ENCODE measurements around the gene AKAP13.
"Not testable (repeated sequence)": the region's sequence is repeated elsewhere in the genome, so short reads cannot be mapped to it uniquely, and the experiment has no call there.

The AKAP13 gene

DNA sequence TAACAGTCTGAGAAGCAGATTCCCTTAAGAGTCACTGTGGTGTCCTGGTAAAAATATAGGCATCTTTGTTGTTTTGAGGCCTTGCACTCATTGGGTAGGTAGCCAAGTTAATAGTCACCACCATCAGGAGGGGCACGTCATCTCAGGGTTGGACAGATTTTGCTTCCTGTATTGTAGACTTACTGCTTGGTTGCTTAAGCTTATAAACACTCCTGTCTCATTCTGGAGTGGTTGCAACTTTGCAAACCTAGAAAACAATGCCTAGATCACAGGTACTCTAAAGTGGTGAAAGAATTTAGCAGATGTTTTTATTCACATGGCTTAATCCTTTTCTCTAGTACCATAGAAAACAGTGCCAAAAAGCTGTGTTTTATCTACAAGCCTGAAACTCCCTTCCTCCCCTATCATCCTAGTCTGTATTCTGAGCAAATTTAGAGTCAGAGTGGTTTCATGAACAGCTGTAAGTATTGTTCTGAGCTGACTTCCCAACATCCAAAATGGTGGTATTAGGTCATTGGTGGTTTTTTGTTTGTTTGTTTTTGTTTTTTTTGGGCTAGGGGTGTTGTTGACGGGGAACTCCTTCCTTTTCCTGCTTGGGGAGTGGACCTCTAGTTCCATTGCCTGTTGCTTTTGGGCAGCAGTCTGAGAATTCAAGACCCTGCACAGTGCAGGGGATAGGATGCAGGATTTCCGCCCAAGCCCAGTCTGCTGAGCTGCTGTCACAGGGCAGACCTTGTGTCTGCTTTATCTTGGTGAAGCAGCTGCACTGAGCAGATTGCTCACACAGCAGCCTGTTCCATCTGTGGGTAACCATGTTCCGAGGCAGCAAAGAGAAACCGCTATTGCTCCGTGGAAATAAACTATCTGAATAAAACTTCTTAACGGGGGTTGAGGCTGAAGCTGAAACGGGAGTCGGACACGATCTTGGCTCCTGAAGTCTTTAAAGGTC, 202.0 kb downstream of the AKAP13 start:
- DNase-seq = peak; percentile 39

DNA sequence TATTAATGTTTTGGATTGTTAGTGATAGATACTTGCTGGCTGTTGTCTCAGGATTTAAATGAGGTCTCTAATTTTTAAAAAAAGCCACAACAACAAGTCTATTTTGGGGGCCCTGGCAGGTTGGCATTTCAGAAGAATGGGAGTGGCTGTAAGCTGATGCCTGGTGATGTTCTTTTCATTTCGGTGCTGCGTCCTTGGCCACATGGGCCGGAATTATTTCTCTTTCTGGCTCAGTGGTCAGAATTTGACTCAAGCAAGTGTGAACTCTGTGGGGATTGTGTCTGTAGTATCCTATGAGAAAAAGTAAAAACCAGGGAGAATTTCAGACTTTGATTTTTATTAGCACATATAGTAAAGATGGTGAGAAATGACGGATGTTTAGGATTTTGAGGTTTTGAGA, 203.0 kb downstream of the AKAP13 start:
- no peak for DNase-seq

DNA sequence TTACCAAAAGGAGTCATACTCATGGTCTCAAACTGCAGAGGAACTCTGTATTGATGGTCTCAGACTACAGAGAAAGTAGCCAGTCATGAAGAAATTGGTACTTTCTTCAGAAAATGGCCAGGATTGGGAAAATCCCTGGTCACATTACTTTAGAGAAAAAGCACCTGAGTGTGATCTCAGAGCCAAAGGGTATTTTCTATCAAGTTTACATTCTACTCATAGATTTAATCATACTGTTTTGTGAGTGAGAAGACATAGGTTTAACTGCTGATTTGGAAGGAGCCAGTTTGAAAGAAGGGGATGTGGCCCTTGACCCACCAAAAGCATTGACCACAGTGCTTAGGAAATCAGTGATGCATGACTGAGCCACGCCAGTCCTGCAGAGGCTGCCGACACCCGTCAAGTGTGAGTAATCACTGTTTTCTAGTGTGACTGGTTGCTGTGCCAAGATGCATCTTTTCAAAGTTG, 203.6 kb downstream of the AKAP13 start:
- no peak for DNase-seq

DNA sequence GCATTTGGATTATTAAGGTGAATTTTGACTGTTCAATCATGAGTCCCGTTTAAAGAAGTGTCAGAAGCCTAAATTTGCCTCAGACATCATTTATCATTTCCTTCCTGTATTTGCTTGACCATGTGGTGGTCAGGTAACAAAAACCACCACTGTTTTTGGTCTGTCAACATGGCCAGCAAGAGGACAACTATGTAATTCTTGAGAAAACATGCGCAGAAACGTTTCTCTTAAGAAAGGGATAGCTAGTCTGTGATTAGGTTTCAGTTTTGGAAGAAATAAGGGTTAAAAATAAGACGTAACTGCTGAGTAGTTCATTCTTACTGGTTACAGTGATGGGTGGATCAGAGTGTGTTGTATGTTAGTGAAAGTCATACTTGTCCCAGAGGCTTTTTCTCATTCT, 204.5 kb downstream of the AKAP13 start:
- DNase-seq = no peak

DNA sequence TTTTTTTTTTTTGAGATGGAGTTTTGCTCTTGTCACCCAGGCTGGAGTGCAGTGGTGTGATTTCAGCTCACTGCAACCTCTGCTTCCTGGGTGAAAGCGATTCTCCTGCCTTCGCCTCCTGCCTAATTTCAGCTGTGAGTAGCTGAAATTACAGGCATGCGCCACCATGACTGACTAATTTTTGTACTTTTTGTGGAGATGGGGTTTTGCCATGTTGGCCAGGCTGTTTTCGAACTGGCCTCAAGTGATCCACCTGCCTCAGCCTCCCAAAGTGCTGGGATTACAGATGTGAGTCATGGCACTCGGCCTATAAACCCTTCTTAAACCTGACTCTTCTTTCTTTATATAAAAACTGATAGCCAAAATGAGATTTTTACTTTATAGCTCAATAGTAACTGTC, 205.8 kb downstream of the AKAP13 start:
- DNase-seq = not testable (repeated sequence)

DNA sequence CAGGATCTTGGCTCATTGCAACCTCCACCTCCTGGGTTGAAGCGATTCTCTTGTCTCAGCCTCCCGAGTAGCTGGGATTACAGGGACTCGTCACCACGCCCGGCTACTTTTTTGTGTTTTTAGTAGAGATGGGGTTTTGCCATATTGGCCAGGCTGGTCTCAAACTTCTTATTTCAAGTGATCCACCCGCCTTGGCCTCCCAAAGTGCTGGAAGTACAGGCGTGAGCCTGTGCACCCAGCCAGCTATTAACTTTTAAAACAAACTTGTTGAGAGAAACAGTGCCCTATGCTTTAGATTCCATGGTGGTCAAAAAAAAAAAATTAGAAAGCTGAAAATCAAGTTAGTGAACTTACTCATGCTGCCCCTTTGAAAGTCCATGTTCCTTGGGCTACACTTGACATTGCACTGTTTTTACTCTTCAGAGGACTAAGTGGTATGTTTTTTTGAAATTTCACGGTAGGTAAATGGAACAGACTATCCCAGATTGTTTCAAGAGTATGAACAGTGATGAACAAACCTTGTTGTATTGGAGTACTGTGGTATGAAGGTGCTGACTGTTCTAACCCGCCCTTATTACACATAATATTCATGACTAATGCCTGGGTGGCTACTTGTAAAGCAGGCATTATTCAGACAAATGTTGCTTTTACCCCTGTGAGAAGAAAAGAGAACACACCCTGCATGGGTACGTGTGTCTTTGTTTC, 207.5 kb downstream of the AKAP13 start:
- DNase-seq = no peak

DNA sequence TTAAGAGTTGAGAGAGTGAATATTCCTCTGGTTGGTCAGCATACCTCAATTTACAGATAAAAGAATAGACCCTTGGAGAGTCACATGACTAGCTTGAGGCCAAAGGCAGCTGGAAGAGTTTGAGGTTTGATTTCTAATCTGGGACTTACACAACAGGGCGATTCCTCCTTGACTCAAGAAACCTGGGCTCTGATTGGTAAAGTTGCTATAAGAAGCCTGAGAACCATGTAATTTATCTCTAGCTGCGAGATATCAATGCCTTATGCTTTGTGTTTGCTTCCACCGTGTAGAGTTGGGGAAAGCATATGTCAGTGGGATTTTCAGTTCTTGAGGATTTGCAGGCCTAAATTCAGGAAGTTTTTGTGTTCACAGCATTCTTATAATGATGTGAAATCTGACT, 208.3 kb downstream of the AKAP13 start:
- no peak for DNase-seq

DNA sequence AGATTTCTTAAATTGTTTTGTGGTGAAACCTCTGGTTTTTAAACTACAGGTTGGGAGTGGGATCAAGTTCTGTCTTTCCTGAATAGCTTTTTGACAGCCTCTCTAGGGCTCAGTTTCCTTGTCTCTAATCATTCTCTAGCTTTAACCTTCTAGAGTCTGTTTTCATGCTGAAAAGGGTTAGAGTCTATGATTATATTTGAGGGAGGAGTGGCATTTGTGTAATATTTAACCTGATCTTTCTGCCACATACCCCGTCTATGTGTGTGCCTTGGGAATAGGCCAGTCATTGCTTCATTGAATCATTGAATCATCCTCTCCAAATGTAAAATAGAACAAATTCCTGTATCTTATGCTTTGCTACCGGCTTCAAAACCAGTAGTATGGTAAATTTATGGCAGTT, 209.4 kb downstream of the AKAP13 start:
- no peak for DNase-seq

DNA sequence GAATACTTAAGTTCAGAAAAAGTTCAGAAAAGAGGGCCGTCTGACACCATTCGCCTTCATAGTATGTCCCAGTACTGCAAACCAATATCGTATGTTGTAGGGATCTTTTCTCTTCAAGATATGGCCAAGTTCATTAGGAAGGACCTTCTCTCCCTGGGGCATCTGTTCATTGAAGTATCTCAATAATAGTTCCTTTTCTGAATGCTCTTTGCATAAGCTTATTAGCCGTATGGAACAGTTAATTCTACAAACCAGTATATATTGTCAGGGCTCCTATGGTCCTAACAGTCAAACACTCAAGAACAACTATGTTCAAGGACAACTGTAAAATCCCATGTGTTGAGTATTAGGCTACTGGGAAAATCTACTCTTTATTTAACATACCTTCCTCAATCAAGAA, 211.2 kb downstream of the AKAP13 start:
- DNase-seq = no peak

DNA sequence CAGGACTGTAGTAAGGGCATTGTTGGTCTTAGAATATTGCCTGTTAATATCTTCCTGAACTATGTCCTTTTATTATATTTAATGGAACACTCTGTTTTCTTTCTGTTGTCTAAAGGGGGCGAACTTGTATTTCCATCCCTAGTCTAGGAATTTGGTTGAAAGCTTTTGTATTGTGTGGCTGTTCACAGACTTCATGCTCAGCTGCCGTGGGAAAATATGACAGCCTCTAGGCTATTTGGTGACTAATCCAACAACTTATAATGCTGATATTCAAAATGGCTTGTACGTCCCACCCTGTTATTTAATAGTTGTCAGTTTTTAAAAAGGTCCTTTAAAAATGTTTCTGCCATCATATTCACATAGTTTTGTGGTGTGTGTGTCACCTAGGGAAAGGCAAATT, 211.7 kb downstream of the AKAP13 start:
- no peak for DNase-seq

DNA sequence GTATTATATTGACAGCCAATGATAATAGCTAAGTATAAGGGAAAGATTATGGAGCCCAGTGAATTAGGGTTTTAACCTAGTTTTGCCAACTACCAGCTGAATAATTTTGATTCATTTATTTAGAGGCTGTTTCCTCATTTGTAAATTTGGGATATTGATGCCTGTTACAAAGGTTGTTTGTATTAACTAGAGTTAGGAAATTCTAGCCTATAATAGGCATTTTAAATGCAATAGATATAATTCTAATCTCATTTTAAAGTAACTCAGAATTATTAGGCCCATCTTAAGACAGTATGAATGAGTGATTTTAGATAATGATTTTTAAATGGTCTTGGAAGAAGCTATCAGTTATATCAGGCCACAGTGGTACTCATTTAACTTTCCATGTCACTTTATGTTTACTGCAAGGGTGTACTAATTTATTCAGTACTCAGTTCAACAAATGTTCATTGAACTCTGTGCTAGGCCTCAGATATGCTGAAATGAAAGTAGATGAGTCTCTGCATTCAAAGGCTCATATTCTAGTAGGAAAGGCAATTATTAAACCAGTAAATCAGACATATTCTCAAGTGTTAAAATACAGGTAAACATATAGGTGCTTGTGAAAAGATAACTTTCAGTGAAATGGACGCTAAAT, 213.5 kb downstream of the AKAP13 start:
- no peak for DNase-seq

DNA sequence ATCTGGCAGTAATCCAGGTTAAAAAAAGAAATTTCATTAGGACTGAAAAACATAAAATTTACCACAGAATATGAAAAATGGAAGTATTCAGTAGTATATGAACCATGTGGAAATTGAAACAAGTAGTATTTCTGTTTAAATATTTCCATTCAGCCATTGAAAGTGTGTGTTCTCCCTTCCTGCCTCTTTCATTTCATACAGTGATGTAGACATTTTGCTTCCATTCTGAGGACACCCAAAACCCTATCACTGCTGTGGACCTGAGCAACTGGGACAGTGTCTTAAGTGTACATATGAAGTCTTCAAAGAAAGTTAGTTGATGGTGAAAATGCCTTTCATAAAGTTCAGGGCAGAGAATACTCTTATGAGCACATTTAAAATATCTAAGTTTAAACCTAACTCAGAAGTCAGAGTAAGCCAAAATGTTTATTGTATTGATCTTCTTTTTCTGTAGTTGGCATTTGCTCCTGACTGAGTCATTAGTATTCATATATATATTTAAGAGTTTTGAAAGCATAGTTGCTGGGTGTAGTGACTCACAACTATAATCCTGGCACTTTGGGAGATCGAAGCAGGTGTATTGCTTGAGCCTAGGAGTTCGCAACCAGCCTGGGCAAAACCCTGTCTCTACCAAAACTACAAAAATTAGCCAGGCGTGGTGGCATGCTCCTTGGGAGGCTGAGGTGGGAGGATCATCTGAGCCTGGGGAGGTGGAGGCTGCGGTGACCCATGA, 215.6 kb downstream of the AKAP13 start:
- no peak for DNase-seq

DNA sequence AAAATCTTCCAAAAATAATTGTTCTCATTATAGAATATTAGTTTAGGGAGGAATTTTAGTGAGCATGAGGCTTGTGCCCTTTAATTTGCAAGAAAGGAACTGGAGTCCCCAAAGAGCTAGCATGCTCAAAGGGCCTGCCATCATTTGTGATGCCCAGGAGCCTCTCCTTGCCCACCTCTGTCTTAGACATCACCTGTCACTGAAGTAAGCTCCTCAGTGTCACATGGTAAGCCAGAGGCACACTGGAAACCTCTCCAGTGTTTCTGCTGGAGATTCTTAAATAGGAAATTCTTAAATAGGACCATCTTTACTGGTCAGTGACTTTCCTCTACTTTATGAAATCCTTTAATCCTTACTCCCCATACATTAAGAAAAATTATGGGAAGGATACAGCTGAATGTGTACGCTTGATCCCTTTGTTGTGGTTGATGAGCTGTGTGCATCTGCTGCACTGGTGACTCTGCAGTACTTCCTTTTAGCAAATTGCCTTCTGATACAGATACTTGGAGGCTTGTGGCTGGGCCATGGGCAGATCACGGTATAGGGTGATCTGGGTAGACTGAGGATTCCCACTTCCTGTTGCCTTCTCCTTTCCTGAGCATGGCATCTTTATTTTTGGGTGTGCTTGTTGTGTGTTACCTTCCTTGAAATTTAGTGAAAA, 216.9 kb downstream of the AKAP13 start:
- DNase-seq = no peak

DNA sequence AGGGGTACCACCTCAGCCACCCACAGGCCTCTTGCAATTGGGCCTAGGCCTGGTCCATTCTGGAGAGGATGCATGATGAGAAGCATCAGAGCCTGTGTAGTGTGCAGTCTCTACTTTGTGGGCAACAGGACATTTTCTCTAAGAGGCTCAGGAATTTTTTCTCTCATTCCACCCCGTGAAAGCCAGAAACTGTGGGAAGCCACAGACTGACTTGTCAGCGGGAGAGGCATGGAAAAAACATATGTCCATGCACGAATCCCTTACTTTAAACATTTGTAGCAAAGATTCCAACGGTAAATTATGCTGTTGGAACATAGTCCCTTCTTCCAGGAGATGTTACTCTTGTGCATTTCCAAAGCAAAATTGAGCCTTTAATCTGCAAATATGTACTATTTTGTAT, 217.8 kb downstream of the AKAP13 start:
- no peak for DNase-seq

DNA sequence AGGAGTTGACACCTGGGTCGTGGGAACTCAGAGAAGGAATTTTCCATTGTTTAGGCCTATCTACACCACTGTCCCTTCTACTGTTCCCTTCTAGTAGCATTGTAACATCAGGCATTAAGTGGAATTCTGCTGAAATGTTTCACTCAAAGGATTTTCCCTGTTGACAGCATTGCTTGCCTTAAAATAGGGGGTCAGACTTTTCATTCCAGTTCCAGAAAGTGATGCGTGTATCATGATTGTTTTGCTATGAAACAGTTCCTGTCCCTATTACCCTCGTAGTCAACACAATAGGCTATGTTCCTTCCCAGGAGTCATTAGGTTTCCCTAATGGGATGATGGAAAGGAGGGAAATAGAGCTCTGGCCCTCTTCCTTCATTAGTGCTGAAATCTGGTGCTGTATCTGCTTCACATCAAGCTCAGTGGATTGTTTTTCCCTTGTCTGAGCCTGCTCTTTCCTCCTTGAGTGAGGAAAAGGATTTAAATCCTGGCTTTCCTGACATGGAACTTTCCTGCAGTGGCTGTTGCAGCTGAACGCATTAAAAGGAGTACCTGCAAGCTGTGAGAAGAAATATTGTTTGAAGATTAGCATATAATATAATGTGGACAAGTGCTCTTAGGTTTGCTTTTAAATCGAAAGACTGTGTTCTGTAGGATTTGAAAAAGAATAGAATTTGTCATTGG, 218.5 kb downstream of the AKAP13 start:
- no peak for DNase-seq

DNA sequence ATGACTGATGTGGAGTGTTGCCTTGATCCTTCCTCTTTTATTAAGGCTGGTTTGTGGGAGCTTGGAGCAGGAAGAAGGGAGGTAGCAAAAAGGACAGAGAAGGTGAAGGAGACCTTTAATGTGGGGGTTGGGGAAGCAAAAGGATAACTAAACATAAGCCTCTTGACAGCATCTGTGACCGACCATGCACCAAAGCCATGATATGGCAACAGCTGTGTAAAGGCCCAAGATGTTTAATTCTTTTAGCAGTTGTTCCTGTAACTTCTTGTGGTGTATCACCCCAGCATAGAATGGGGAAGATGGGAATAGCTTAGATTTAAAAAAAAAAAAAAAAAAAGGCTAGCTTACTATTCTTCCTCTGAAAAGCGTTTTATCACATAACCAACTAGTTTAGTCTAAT, 219.6 kb downstream of the AKAP13 start:
- no peak for DNase-seq

DNA sequence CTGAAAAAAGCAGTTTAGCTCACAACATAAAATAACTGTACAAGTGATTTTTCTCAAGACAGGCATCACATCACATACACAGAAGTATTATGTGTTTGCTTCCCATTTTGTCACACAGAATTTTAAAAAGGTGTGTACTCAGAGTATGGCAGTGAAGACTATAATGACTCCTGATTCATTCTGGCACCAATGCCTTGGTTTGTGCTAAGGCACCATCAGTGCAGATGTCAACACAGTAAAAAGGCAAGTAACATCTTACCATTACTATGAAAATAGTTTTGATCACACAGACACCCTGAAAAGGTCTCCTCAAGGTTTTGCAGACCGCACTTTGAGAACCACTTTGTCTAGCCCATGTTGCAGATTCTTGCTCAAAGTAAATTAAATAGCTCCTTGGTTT, 222.8 kb downstream of the AKAP13 start:
- DNase-seq = no peak

DNA sequence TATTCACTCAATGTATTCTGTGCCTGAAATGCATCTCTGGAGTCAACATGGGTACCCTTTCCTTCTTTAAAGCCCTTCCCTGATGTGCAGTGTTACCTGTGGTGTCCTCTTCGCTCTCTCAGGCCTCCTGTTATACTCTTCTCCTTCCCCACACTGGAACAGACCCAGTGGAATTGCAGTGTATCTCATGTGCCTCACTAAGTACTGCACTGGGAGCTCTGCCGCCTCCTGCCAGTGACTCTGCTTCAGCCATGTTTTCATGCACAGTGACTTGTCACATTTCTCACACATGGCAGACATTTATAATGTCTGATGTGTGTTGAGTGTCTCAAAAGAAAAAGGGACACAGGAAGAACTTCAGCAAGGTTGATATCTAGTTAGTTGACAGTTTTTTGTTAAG, 223.3 kb downstream of the AKAP13 start:
- no peak for DNase-seq

DNA sequence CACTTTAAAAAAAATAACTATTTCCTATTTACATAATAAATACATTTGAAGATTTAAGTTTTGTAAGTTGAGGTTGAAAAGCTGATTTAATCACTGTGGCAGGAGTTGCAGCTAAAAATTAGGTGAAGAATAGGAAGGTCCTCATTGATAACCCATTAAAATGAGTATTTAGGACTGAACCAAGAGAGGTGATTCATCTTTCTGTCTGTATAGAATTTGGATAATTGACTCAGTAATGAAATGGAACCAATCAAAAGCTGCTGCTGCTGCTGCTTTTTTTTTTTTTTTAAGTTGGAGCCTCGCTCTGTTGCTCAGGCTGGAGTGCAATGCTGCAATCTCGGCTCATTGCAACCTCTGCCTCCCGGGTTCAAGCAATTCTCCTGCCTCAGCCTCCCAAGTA, 223.8 kb downstream of the AKAP13 start:
- DNase-seq = no peak

DNA sequence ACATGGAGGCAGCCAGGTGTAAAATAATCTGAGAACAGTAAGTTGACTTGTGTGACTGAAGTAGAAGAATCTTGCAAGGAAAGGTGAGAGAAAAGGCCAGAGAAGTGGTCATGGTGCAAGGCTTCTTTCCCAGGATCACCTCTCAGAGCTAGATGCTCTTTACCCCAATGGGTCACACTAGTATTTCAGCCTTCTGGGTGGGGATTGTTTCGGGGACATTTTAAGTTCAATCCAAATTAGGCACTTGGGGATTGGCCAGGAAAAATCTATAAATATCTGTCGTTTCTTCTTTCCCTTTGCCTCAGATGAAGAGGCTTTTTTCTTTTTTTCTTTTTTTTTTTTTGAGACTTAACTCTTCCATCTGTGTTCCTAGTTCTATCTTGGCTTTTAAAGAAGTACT, 226.3 kb downstream of the AKAP13 start:
- DNase-seq = no peak

DNA sequence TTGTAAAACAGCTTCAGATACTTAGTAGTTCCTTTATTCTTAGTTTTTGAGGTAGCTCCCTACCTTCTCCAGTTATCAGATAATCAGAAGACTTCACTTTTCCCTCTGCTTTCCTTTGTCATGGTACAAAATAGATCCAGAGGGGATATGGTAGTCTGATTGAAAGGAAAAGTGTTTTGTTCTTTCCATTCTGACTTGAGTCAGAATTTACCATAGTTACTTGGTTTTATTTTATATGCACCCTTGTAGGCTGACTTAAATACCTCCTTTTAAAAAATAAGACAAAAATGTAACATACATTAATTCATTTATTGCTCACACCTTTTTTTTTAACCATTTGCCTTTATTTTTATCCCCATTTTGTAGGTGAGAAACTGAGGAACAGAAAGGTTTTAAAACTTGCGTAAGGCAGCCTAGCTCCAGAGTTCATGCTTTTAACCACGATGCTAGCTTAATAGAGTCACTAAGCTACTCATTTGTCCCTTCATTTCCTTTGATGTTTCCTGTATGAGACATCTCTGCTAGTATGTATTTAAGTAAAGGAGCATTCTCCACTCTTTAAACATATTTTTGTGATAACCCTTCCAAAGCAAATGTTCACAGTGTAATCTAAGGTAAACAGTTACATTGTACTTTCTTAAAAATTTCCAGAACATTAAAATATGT, 226.9 kb downstream of the AKAP13 start:
- DNase-seq = no peak

Data from activated naive CD4-positive, alpha-beta T cell treated with anti-CD3 and anti-CD28 coated beads, Interleukin-2, amount 50 U/mL, for 16 hours (primary cell).